Measurements from ENCODE around the gene C9orf43.
"Not testable (repeated sequence)": the region's sequence is repeated elsewhere in the genome, so short reads cannot be mapped to it uniquely, and the experiment has no call there.

C9orf43 gene

GRCh38 chr9:113381909-113382411, 28.6 kb upstream of the C9orf43 start:
- no peak for DNase-seq

- DNase-seq = no peak
These were observed 23.8 kb upstream of the C9orf43 start for GRCh38 chr9:113386571-113387393.

- DNase-seq = no peak
These were observed 22.9 kb upstream of the C9orf43 start for GRCh38 chr9:113387560-113388230.

GRCh38 chr9:113388833-113389232, 21.7 kb upstream of the C9orf43 start:
- DNase-seq = no peak

GRCh38 chr9:113389451-113389850, 21.1 kb upstream of the C9orf43 start:
- no peak for DNase-seq

- DNase-seq = no peak
These were observed 20.2 kb upstream of the C9orf43 start for GRCh38 chr9:113390192-113390960.

GRCh38 chr9:113391917-113392316, 18.6 kb upstream of the C9orf43 start:
- DNase-seq = no peak

GRCh38 chr9:113393281-113393680, 17.3 kb upstream of the C9orf43 start:
- DNase-seq = no peak

- DNase-seq = no peak
These were observed 15.3 kb upstream of the C9orf43 start for GRCh38 chr9:113395000-113395861.

- DNase-seq = no peak
These were observed 13.3 kb upstream of the C9orf43 start for GRCh38 chr9:113397203-113397631.

GRCh38 chr9:113398796-113399195, 11.8 kb upstream of the C9orf43 start:
- DNase-seq = no peak

- DNase-seq = no peak
These were observed 10.8 kb upstream of the C9orf43 start for GRCh38 chr9:113399646-113400200.

- peak; percentile 98 for DNase-seq
These were observed 9.3 kb upstream of the C9orf43 start, which contains the start of gene ALAD for GRCh38 chr9:113401027-113401792. TSS of gene ALAD (minus strand) at chr9:113401284. CDS start at chr9:113393559, 7,725 bp downstream.

- DNase-seq = no peak
These were observed 6.9 kb upstream of the C9orf43 start for GRCh38 chr9:113403646-113404045.

GRCh38 chr9:113406353-113406752, 4.2 kb upstream of the C9orf43 start:
- not testable (repeated sequence) for DNase-seq

- peak; percentile 55 for DNase-seq
These were observed 3.6 kb upstream of the C9orf43 start for GRCh38 chr9:113406873-113407511.

- DNase-seq = no peak
These were observed 1.1 kb upstream of the C9orf43 start for GRCh38 chr9:113409481-113409880.

- no peak for DNase-seq
These were observed 702 bp upstream of the C9orf43 start for GRCh38 chr9:113409883-113410206.

- DNase-seq = no peak
These were observed 5.7 kb downstream of the C9orf43 start for GRCh38 chr9:113416149-113416721.

GRCh38 chr9:113417370-113417769, 6.8 kb downstream of the C9orf43 start:
- no peak for DNase-seq

Data from NCI-H1092 treated with DMSO at 0.1 percent for 48 hours (cell line).